DOHH2 (cell line): Measurements from ENCODE around the gene AP3S2.

ENCODE experiments used
- CTCF ChIP-seq: fragments of 200-600 bp; sonication (generic); IDR thresholded peaks from one replicate; pipeline ENCODE4 v1.5.1; 2014; ENCODE audit warnings: antibody characterized with exemption, mild to moderate bottlenecking, low read depth, low read length; ENCODE audit not compliant: poor library complexity, severe bottlenecking
- EZH2phosphoT487 ChIP-seq: fragments of 200-600 bp; sonication (generic); IDR thresholded peaks from 2 replicates; pipeline ENCODE4 v1.6.1; 2017; ENCODE audit warnings: borderline replicate concordance, mild to moderate bottlenecking, antibody characterized with exemption, low read length, moderate library complexity, mixed read lengths

- TF ChIP-seq CTCF, result no peak
- TF ChIP-seq EZH2phosphoT487, result no peak
Measured at GRCh38 chr15:89880727-89881126, 13.1 kb downstream of the AP3S2 start.
